Endothelial cell of umbilical vein (primary cell): Measurements from ENCODE around the gene SLC8A1. TPM values are rescaled to one million over a fixed set of nuclear protein-coding genes. Genes with fewer than 3 reads are reported as not detected.

Experiments
- BruUV-seq: library from RNA; stranded (reverse); fragments of 400-500 nt; replicated peaks from 2 replicates; lab custom pipeline; 2021; lab: Mats Ljungman, UMichigan
- CTCF ChIA-PET: fragments of 300-600, 350-600 bp; sonication (Branson Sonifier 250); formaldehyde crosslinking; loops from one replicate; lab custom pipeline; 2021; ENCODE audit warnings: antibody characterized with exemption, inconsistent platforms; lab: Charles Lee
- POLR2A ChIA-PET: fragments of 300-600, 350-600 bp; sonication (Branson Sonifier 250); formaldehyde crosslinking; loops from one replicate; lab custom pipeline; 2021; ENCODE audit warnings: antibody characterized with exemption, inconsistent platforms; lab: Charles Lee
- DNase-seq: peaks from one replicate; pipeline ENCODE4 v3.0.0-alpha.2; 2011; ENCODE audit warnings: low read depth, low spot score
- FAIRE-seq: peaks from 2 replicates; lab custom pipeline; 2011; peaks lifted over from hg19 to GRCh38; lab: Jason Lieb, UNC
- H2AFZ ChIP-seq: 2 replicates; pipeline ENCODE4 v1.6.0; 2012; ENCODE audit warnings: low read depth, low read length, control low read depth, inconsistent platforms
- H3K27ac ChIP-seq: 2 replicates; pipeline ENCODE4 v1.5.1; 2011; ENCODE audit warnings: low read depth, mild to moderate bottlenecking, control low read depth, low read length, moderate library complexity; ENCODE audit not compliant: insufficient read depth
- H3K27me3 ChIP-seq, 2 experiments: 2 replicates each; pipeline versions ENCODE4 v1.6.0 to v1.6.1; 2011; ENCODE audit warnings: low read length in 2 of 2, mixed read lengths in 1 of 2; ENCODE audit not compliant: control insufficient read depth in 2 of 2, insufficient read depth in 2 of 2
- H3K36me3 ChIP-seq, 2 experiments: 2 replicates in 1 of 2; 3 replicates in 1 of 2; pipeline ENCODE4 v1.5.1; 2011; ENCODE audit warnings: low read length in 2 of 2, mild to moderate bottlenecking in 1 of 2, moderate library complexity in 1 of 2; ENCODE audit not compliant: control insufficient read depth in 2 of 2, insufficient read depth in 2 of 2; ENCODE audit errors: extremely low read depth in 1 of 2
- H3K4me1 ChIP-seq: 3 replicates; pipeline ENCODE4 v1.5.1; 2011; ENCODE audit warnings: mild to moderate bottlenecking, low read length; ENCODE audit not compliant: control insufficient read depth, insufficient read depth; ENCODE audit errors: extremely low read depth
- H3K4me2 ChIP-seq: 2 replicates; pipeline ENCODE4 v1.6.1; 2011; ENCODE audit warnings: low read length, control low read depth, mixed read lengths; ENCODE audit not compliant: insufficient read depth
- H3K4me3 ChIP-seq, 3 experiments: fragments of 200-600 bp in 1 of 3; sonication (generic), shearing (Covaris generic) in 1 of 3; replicated peaks in 1 of 3; 2 replicates each; pipeline ENCODE4 v1.5.1; 2011 to 2016; ENCODE audit warnings: control low read depth in 3 of 3, low read length in 3 of 3, mild to moderate bottlenecking in 2 of 3, inconsistent platforms in 1 of 3, low read depth in 1 of 3, moderate library complexity in 1 of 3; ENCODE audit not compliant: insufficient read depth in 1 of 3
- H3K79me2 ChIP-seq: 2 replicates; pipeline ENCODE4 v1.6.0; 2012; ENCODE audit warnings: low read length, inconsistent platforms; ENCODE audit not compliant: control insufficient read depth, insufficient read depth
- H3K9ac ChIP-seq: replicated peaks from 2 replicates; pipeline ENCODE3; 2011; ENCODE audit warnings: low read length, control low read depth; ENCODE audit not compliant: insufficient read depth; ENCODE audit errors: extremely low read depth
- H3K9me1 ChIP-seq: replicated peaks from 3 replicates; pipeline ENCODE4 v1.6.0; 2011; ENCODE audit warnings: mild to moderate bottlenecking, low read length; ENCODE audit not compliant: control insufficient read depth, insufficient read depth; ENCODE audit errors: extremely low read depth
- H3K9me3 ChIP-seq: replicated peaks from 2 replicates; pipeline ENCODE4 v1.5.1; 2012; ENCODE audit warnings: low read length, inconsistent platforms; ENCODE audit not compliant: control insufficient read depth, insufficient read depth
- H4K20me1 ChIP-seq: replicated peaks from 2 replicates; pipeline ENCODE3; 2011; ENCODE audit warnings: mild to moderate bottlenecking, low read length; ENCODE audit not compliant: control insufficient read depth, insufficient read depth; ENCODE audit errors: extremely low read depth
- CTCF ChIP-seq, 2 donors: IDR thresholded peaks; 1 replicate in 1 of 2; 2 replicates in 1 of 2; pipeline ENCODE4 v1.5.1; 2011; ENCODE audit warnings: low read length in 2 of 2, mild to moderate bottlenecking in 2 of 2, moderate library complexity in 2 of 2, control low read depth in 1 of 2, inconsistent platforms in 1 of 2, low read depth in 1 of 2; ENCODE audit not compliant: insufficient read depth in 1 of 2; ENCODE audit errors: extremely low read depth in 1 of 2
- EZH2 ChIP-seq: IDR thresholded peaks from 2 replicates; pipeline ENCODE4 v1.6.1; 2012; ENCODE audit warnings: borderline replicate concordance, low read depth, mild to moderate bottlenecking, moderate library complexity, low read length, inconsistent platforms; ENCODE audit not compliant: severe bottlenecking
- FOS ChIP-seq: IDR thresholded peaks from 2 replicates; pipeline ENCODE4 v1.6.1; 2011; ENCODE audit warnings: mild to moderate bottlenecking, low read length, moderate library complexity, borderline replicate concordance; ENCODE audit not compliant: insufficient read depth
- GATA2 ChIP-seq: IDR thresholded peaks from 2 replicates; pipeline ENCODE4 v1.7.0; 2011; ENCODE audit warnings: low read depth, mild to moderate bottlenecking, moderate library complexity, mixed read lengths, low read length; ENCODE audit not compliant: insufficient read length, insufficient read depth
- JUN ChIP-seq: IDR thresholded peaks from 2 replicates; pipeline ENCODE4 v1.6.1; 2011; ENCODE audit warnings: borderline replicate concordance, low read depth; ENCODE audit not compliant: insufficient read length, insufficient read depth
- MAX ChIP-seq: IDR thresholded peaks from 2 replicates; pipeline ENCODE4 v1.6.1; 2011; ENCODE audit not compliant: insufficient read depth, insufficient read length
- MYC ChIP-seq: IDR thresholded peaks from one replicate; pipeline ENCODE4 v1.6.1; 2011; ENCODE audit warnings: mild to moderate bottlenecking, low read depth, low read length
- POLR2A ChIP-seq: IDR thresholded peaks from 2 replicates; pipeline ENCODE4 v1.6.1; 2012; ENCODE audit warnings: low read depth, mild to moderate bottlenecking, control low read depth, low read length
- POLR2AphosphoS5 ChIP-seq: IDR thresholded peaks from 2 replicates; pipeline ENCODE4 v1.6.1; 2012; ENCODE audit warnings: low read depth, mild to moderate bottlenecking, control low read depth, low read length, moderate library complexity; ENCODE audit not compliant: insufficient read depth
- dilution Hi-C: fragments of 300-500 bp; cut with MboI; formaldehyde crosslinking; loops from one replicate; pipeline ENCODE4 v1.15.0; 2019; ENCODE audit warnings: low sequenced_read_pairs; ENCODE audit not compliant: extremely low pct_ligation_motif_present
- intact Hi-C: fragments of 100-400 bp; cut with micrococcal nuclease; formaldehyde crosslinking; loops from one replicate; pipeline ENCODE4 v1.10.0; 2022
- polyA plus RNA-seq, 4 experiments: library from polyadenylated mRNA; depleted of rRNA in 3 of 4; stranded (reverse) in 3 of 4; unstranded in 1 of 4; fragments of >200 nt; gene quantifications; 2 replicates each; pipeline versions ENCODE4 v1.2.1 to v1.2.3, GENCODE V29; 2011 to 2012; ENCODE audit warnings: missing spikeins in 1 of 4
- total RNA-seq: library from RNA; stranded (reverse); gene quantifications from 2 replicates; pipeline ENCODE4 v1.2.3, GENCODE V29; 2021

Gene SLC8A1
- total and polyA plus RNA-seq, 2 donors (not counting 3 experiments of a cell fraction or from before 2014, with no cell fraction given): 0.19 to 1.8 TPM

GRCh38 chr2:40257340-40258134 lies 194.4 kb downstream of the SLC8A1 start:
- DNase-seq (no peak), FAIRE-seq (no peak)
- no peak overlapping the region for H3K4me3 ChIP-seq
- no peak overlapping the region for H3K27ac ChIP-seq
- dilution Hi-C loops: no loop called here
- no peaks in the 10 kb centered on the region for H3K4me1 ChIP-seq
- TF ChIP-seq JUN (no peak), GATA2 (no peak), POLR2AphosphoS5 (no peak), MYC (no peak), FOS (no peak), MAX (no peak), POLR2A (no peak), EZH2 (no peak), CTCF (IDR thresholded peaks at IDR 0.05; ENCODE audit: extremely low read depth in 1 of 2, insufficient read depth in 1 of 2, low read depth in 1 of 2, low read length in 2 of 2) (no peak)
- intact Hi-C loops: no loop called here
- H3K9ac ChIP-seq: no peak overlapping the region
- BruUV-seq: no TSS peak
- POLR2A ChIA-PET: no interaction called here
- CTCF ChIA-PET: interaction anchor here (1.0 to 1.8 kb wide), 4 partner anchors 12 to 193 kb away, joined by 3 to 6 read pairs (median 5); no protein-coding TSS in a partner anchor
- no peaks in the 10 kb centered on the region for H3K36me3 ChIP-seq
- no peaks in the 10 kb centered on the region for H3K9me3 ChIP-seq
- no peaks in the 10 kb centered on the region for H3K9me1 ChIP-seq
- H4K20me1 ChIP-seq: no peaks in the 10 kb centered on the region
- H2AFZ ChIP-seq: no peak overlapping the region
- H3K79me2 ChIP-seq: no peaks in the 10 kb centered on the region
- no peak overlapping the region for H3K4me2 ChIP-seq
- no peaks in the 10 kb centered on the region for H3K27me3 ChIP-seq
